Astrocyte (in vitro differentiated cells and primary cell): ENCODE data around the gene IRF2BPL. TPM values are rescaled to one million over a fixed set of nuclear protein-coding genes. Genes with fewer than 3 reads are reported as not detected.

Source experiments
- DNase-seq: peaks from one replicate; pipeline ENCODE4 v3.0.0-alpha.2; 2010; ENCODE audit warnings: low read depth
- FAIRE-seq: peaks from 2 replicates; lab custom pipeline; 2011; peaks lifted over from hg19 to GRCh38; lab: Jason Lieb, UNC
- H2AFZ ChIP-seq: 2 replicates; pipeline ENCODE4 v1.6.0; 2012; ENCODE audit warnings: low read depth, low read length, inconsistent platforms
- H3K27ac ChIP-seq: 2 replicates; pipeline ENCODE4 v1.5.1; 2011; ENCODE audit warnings: low read depth, low read length, inconsistent platforms
- H3K27me3 ChIP-seq: 2 replicates; pipeline ENCODE4 v1.6.0; 2011; ENCODE audit warnings: low read length, inconsistent platforms; ENCODE audit not compliant: insufficient read depth
- H3K36me3 ChIP-seq: 2 replicates; pipeline ENCODE4 v1.5.1; 2011; ENCODE audit warnings: low read length, inconsistent platforms; ENCODE audit not compliant: insufficient read depth
- H3K4me1 ChIP-seq: 2 replicates; pipeline ENCODE4 v1.5.1; 2011; ENCODE audit warnings: low read length, inconsistent platforms; ENCODE audit not compliant: insufficient read depth
- H3K4me2 ChIP-seq: 2 replicates; pipeline ENCODE4 v1.6.0; 2012; ENCODE audit warnings: low read length, inconsistent platforms
- H3K4me3 ChIP-seq: 2 replicates; pipeline ENCODE4 v1.5.1; 2011; ENCODE audit warnings: low read depth, mild to moderate bottlenecking, low read length, inconsistent platforms; ENCODE audit not compliant: insufficient read depth
- H3K79me2 ChIP-seq: 2 replicates; pipeline ENCODE4 v1.6.0; 2012; ENCODE audit warnings: mild to moderate bottlenecking, low read length, inconsistent platforms; ENCODE audit not compliant: insufficient read depth
- H3K9ac ChIP-seq: 2 replicates; pipeline ENCODE4 v1.6.0; 2012; ENCODE audit warnings: mild to moderate bottlenecking, low read length, inconsistent platforms
- H3K9me3 ChIP-seq: 2 replicates; pipeline ENCODE4 v1.5.1; 2012; ENCODE audit warnings: low read depth, mild to moderate bottlenecking, low read length, inconsistent platforms; ENCODE audit not compliant: insufficient read depth
- H4K20me1 ChIP-seq: 2 replicates; pipeline ENCODE4 v1.6.0; 2012; ENCODE audit warnings: low read length, inconsistent platforms; ENCODE audit not compliant: insufficient read depth
- H3K27ac Mint-ChIP-seq: one replicate; pipeline ENCODE4 v1.8.0; 2021; ENCODE audit warnings: mild to moderate bottlenecking, mixed read lengths; ENCODE audit not compliant: unreplicated experiment
- H3K27me3 Mint-ChIP-seq: one replicate; pipeline ENCODE4 v1.8.0; 2021; ENCODE audit warnings: low read depth, mixed read lengths; ENCODE audit not compliant: unreplicated experiment
- H3K36me3 Mint-ChIP-seq: one replicate; pipeline ENCODE4 v1.8.0; 2021; ENCODE audit warnings: low read depth, mixed read lengths; ENCODE audit not compliant: unreplicated experiment
- H3K4me1 Mint-ChIP-seq: one replicate; pipeline ENCODE4 v1.8.0; 2021; ENCODE audit warnings: low read depth, mixed read lengths; ENCODE audit not compliant: unreplicated experiment
- H3K4me3 Mint-ChIP-seq: one replicate; pipeline ENCODE4 v1.8.0; 2021; ENCODE audit warnings: mild to moderate bottlenecking, moderate library complexity, mixed read lengths; ENCODE audit not compliant: unreplicated experiment
- H3K9me3 Mint-ChIP-seq: one replicate; pipeline ENCODE4 v1.8.0; 2021; ENCODE audit warnings: mild to moderate bottlenecking, mixed read lengths; ENCODE audit not compliant: unreplicated experiment
- CTCF ChIP-seq: IDR thresholded peaks from 2 replicates; pipeline ENCODE4 v1.5.1; 2011; ENCODE audit warnings: low read depth, mild to moderate bottlenecking, inconsistent platforms, low read length, moderate library complexity; ENCODE audit not compliant: insufficient read depth
- EZH2 ChIP-seq: IDR thresholded peaks from 2 replicates; pipeline ENCODE4 v1.6.1; 2012; ENCODE audit warnings: mild to moderate bottlenecking, low read length, inconsistent platforms; ENCODE audit not compliant: insufficient read depth
- total RNA-seq: library from RNA; stranded (reverse); gene quantifications from 2 replicates; pipeline ENCODE4 v1.2.1, GENCODE V29; 2021

IRF2BPL gene
- total RNA-seq, 1 donor from 2014 or later, result 42.7 TPM

GRCh38 chr14:77063571-77064171, 35.2 kb upstream of the IRF2BPL start:
- H3K9me3 ChIP-seq, result no peaks in the 10 kb centered on the region
- no peaks in the 10 kb centered on the region for H3K36me3 Mint-ChIP-seq
- no peaks in the 10 kb centered on the region for H3K79me2 ChIP-seq
- DNase-seq, result no peak
- H3K4me1 ChIP-seq, result peaks cover 11% of the 10 kb centered on the region
- FAIRE-seq, result no peak
- H3K4me3 Mint-ChIP-seq, result no peak overlapping the region
- H4K20me1 ChIP-seq, result no peaks in the 10 kb centered on the region
- no peaks in the 10 kb centered on the region for H3K27me3 ChIP-seq
- H3K36me3 ChIP-seq, result no peaks in the 10 kb centered on the region
- no peak overlapping the region for H2AFZ ChIP-seq
- no peaks in the 10 kb centered on the region for H3K9me3 Mint-ChIP-seq
- no peak overlapping the region for H3K27ac ChIP-seq
- peaks cover 23% of the 10 kb centered on the region for H3K27me3 Mint-ChIP-seq
- no peak overlapping the region for H3K4me3 ChIP-seq
- H3K27ac Mint-ChIP-seq, result no peak overlapping the region
- H3K4me2 ChIP-seq, result no peak overlapping the region
- peaks cover 9% of the 10 kb centered on the region for H3K4me1 Mint-ChIP-seq
- no peak for TF ChIP-seq EZH2
- no peak for TF ChIP-seq CTCF
- H3K9ac ChIP-seq, result no peak overlapping the region

GRCh38 chr14:77062261-77062660, 33.8 kb upstream of the IRF2BPL start:
- no peaks in the 10 kb centered on the region for H3K27me3 ChIP-seq
- no peak for DNase-seq
- Mint-ChIP-seq H3K36me3 (no peaks in the 10 kb centered on the region), H3K4me3 (no peak overlapping the region), H3K9me3 (peaks cover 1% of the 10 kb centered on the region), H3K27me3 (peaks cover 19% of the 10 kb centered on the region), H3K27ac (no peak overlapping the region), H3K4me1 (peaks cover 7% of the 10 kb centered on the region)
- no peak overlapping the region for H3K4me3 ChIP-seq
- FAIRE-seq, result no peak
- H3K27ac ChIP-seq, result no peak overlapping the region
- H3K4me1 ChIP-seq, result peaks cover 12% of the 10 kb centered on the region
- no peak overlapping the region for H2AFZ ChIP-seq
- H4K20me1 ChIP-seq, result no peaks in the 10 kb centered on the region
- no peak overlapping the region for H3K9ac ChIP-seq
- H3K36me3 ChIP-seq, result no peaks in the 10 kb centered on the region
- H3K4me2 ChIP-seq, result no peak overlapping the region
- TF ChIP-seq EZH2, result no peak
- no peak for TF ChIP-seq CTCF
- no peaks in the 10 kb centered on the region for H3K9me3 ChIP-seq
- no peaks in the 10 kb centered on the region for H3K79me2 ChIP-seq

GRCh38 chr14:77061630-77062257, 33.2 kb upstream of the IRF2BPL start:
- Mint-ChIP-seq H3K27me3 (peaks cover 19% of the 10 kb centered on the region), H3K36me3 (no peaks in the 10 kb centered on the region), H3K27ac (no peak overlapping the region), H3K4me3 (no peak overlapping the region), H3K9me3 (peaks cover 4% of the 10 kb centered on the region), H3K4me1 (peaks cover 7% of the 10 kb centered on the region)
- Histone ChIP-seq H3K36me3 (no peaks in the 10 kb centered on the region), H3K9ac (no peak overlapping the region), H3K4me2 (no peak overlapping the region), H3K27me3 (no peaks in the 10 kb centered on the region), H2AFZ (no peak overlapping the region), H3K4me1 (peaks cover 12% of the 10 kb centered on the region), H3K27ac (no peak overlapping the region), H3K9me3 (no peaks in the 10 kb centered on the region), H4K20me1 (no peaks in the 10 kb centered on the region), H3K79me2 (no peaks in the 10 kb centered on the region), H3K4me3 (no peak overlapping the region)
- FAIRE-seq (no peak), DNase-seq (no peak)
- TF ChIP-seq CTCF, result no peak
